Chondrocyte (in vitro differentiated cells): ENCODE measurements around the gene CHST12. TPM values are rescaled to one million over a fixed set of nuclear protein-coding genes. Genes with fewer than 3 reads are reported as not detected.
"Not testable (repeated sequence)": the region's sequence is repeated elsewhere in the genome, so short reads cannot be mapped to it uniquely, and the experiment has no call there.

Source experiments
- DNase-seq: peaks from one replicate; pipeline ENCODE4 v3.0.0; 2021; ENCODE audit warnings: mixed read lengths, low spot score
- H3K27ac Mint-ChIP-seq: one replicate; pipeline ENCODE4 v1.8.0; 2021; ENCODE audit warnings: mild to moderate bottlenecking, moderate library complexity, mixed read lengths; ENCODE audit not compliant: unreplicated experiment
- H3K27me3 Mint-ChIP-seq: 2 replicates; pipeline ENCODE4 v1.8.0; 2021; ENCODE audit warnings: low read depth, mixed read lengths
- H3K36me3 Mint-ChIP-seq: 2 replicates; pipeline ENCODE4 v1.8.0; 2021; ENCODE audit warnings: low read depth, mixed read lengths
- H3K4me1 Mint-ChIP-seq: 2 replicates; pipeline ENCODE4 v1.8.0; 2021; ENCODE audit warnings: low read depth, mild to moderate bottlenecking, mixed read lengths
- H3K4me3 Mint-ChIP-seq: one replicate; pipeline ENCODE4 v1.8.0; 2021; ENCODE audit warnings: mild to moderate bottlenecking, moderate library complexity, mixed read lengths; ENCODE audit not compliant: unreplicated experiment
- H3K9me3 Mint-ChIP-seq: 2 replicates; pipeline ENCODE4 v1.8.0; 2021; ENCODE audit warnings: low read depth, mixed read lengths
- CTCF ChIP-seq: fragments of 200-600 bp; sonication (generic); IDR thresholded peaks from 2 replicates; pipeline ENCODE4 v1.5.0; 2021; ENCODE audit warnings: antibody characterized with exemption, mild to moderate bottlenecking, moderate library complexity
- total RNA-seq: library from RNA; stranded (reverse); gene quantifications from 3 replicates; pipeline ENCODE4 v1.2.1, GENCODE V29; 2021

Gene CHST12
- total RNA-seq, 1 donor from 2014 or later, result 22.4 TPM

GRCh38 chr7:2466675-2467074, 63.3 kb downstream of the CHST12 start:
- no peak overlapping the region for H3K4me3 Mint-ChIP-seq
- no peak for DNase-seq
- no peaks in the 10 kb centered on the region for H3K36me3 Mint-ChIP-seq
- peaks cover 15% of the 10 kb centered on the region for H3K4me1 Mint-ChIP-seq
- TF ChIP-seq CTCF, result no peak
- H3K27ac Mint-ChIP-seq, result no peak overlapping the region
- H3K9me3 Mint-ChIP-seq, result no peaks in the 10 kb centered on the region
- H3K27me3 Mint-ChIP-seq, result peaks cover 2% of the 10 kb centered on the region

GRCh38 chr7:2468227-2468626, 64.8 kb downstream of the CHST12 start:
- no peak for TF ChIP-seq CTCF
- Mint-ChIP-seq H3K4me1 (peaks cover 15% of the 10 kb centered on the region), H3K27ac (no peak overlapping the region), H3K4me3 (no peak overlapping the region), H3K27me3 (peaks cover 2% of the 10 kb centered on the region), H3K36me3 (no peaks in the 10 kb centered on the region), H3K9me3 (no peaks in the 10 kb centered on the region)
- no peak for DNase-seq

GRCh38 chr7:2469460-2470203, 66.2 kb downstream of the CHST12 start:
- H3K9me3 Mint-ChIP-seq, H3K36me3 Mint-ChIP-seq, H3K27ac Mint-ChIP-seq, DNase-seq, H3K27me3 Mint-ChIP-seq, H3K4me3 Mint-ChIP-seq: not testable (repeated sequence)
- peaks cover 15% of the 10 kb centered on the region for H3K4me1 Mint-ChIP-seq

GRCh38 chr7:2470204-2471021, 67.0 kb downstream of the CHST12 start:
- Mint-ChIP-seq H3K27ac (peak overlapping the region; percentile 36), H3K4me1 (peaks cover 15% of the 10 kb centered on the region)

GRCh38 chr7:2471022-2471329, 67.6 kb downstream of the CHST12 start:
- no peak for DNase-seq
- H3K36me3 Mint-ChIP-seq, result no peaks in the 10 kb centered on the region
- no peak overlapping the region for H3K4me3 Mint-ChIP-seq
- H3K27ac Mint-ChIP-seq, result peak overlapping the region; percentile 45
- no peak for TF ChIP-seq CTCF
- no peaks in the 10 kb centered on the region for H3K9me3 Mint-ChIP-seq
- peaks cover 2% of the 10 kb centered on the region for H3K27me3 Mint-ChIP-seq
- peaks cover 15% of the 10 kb centered on the region for H3K4me1 Mint-ChIP-seq

More at GRCh38 chr7:2470204-2471021, 67.0 kb downstream of the CHST12 start:
- Mint-ChIP-seq H3K4me3 (no peak overlapping the region), H3K36me3 (no peaks in the 10 kb centered on the region), H3K9me3 (no peaks in the 10 kb centered on the region), H3K27me3 (peaks cover 2% of the 10 kb centered on the region)
- no peak for TF ChIP-seq CTCF
- DNase-seq, result no peak
